Stimulated activated CD8-positive, alpha-beta memory T cell treated with anti-CD3 and anti-CD28 coated beads, Interleukin-4, amount 100 ng/mL, for 24 hours (primary cell): ENCODE results near the gene BPIFA3.
"Not testable (repeated sequence)": the region's sequence is repeated elsewhere in the genome, so short reads cannot be mapped to it uniquely, and the experiment has no call there.

Source experiments
- DNase-seq: peaks from one replicate; pipeline ENCODE4 v3.0.0-alpha.2; 2020; ENCODE audit warnings: low read depth

BPIFA3 gene

GRCh38 chr20:33217052-33217451, at the start of gene BPIFA3:
Gene BPIFA3 (plus strand): TSS chr20:33217352. CDS start chr20:33217537, 185 bp downstream.
- no peak for DNase-seq

GRCh38 chr20:33167859-33168258, 49.3 kb upstream of the BPIFA3 start, which contains the start of gene BPIFA2:
Gene BPIFA2 (plus strand): TSS chr20:33168159. CDS start chr20:33169146, 987 bp downstream.
- no peak for DNase-seq

GRCh38 chr20:33169176-33169794, 47.9 kb upstream of the BPIFA3 start:
- peak; percentile 5 for DNase-seq

- no peak for DNase-seq
Measured at GRCh38 chr20:33172781-33173180, 44.4 kb upstream of the BPIFA3 start.

- no peak for DNase-seq
Measured at GRCh38 chr20:33175123-33175522, 42.0 kb upstream of the BPIFA3 start.

GRCh38 chr20:33176101-33176500, 41.1 kb upstream of the BPIFA3 start:
- DNase-seq: no peak

GRCh38 chr20:33177866-33178265, 39.3 kb upstream of the BPIFA3 start:
- no peak for DNase-seq

GRCh38 chr20:33178726-33179125, 38.4 kb upstream of the BPIFA3 start:
- DNase-seq: no peak

- DNase-seq: no peak
Measured at GRCh38 chr20:33180169-33180568, 37.0 kb upstream of the BPIFA3 start.

- no peak for DNase-seq
Measured at GRCh38 chr20:33181482-33182093, 35.6 kb upstream of the BPIFA3 start.

- DNase-seq: no peak
Measured at GRCh38 chr20:33183312-33183711, 33.8 kb upstream of the BPIFA3 start.

GRCh38 chr20:33185031-33185590, 32.0 kb upstream of the BPIFA3 start:
- DNase-seq: not testable (repeated sequence)

GRCh38 chr20:33187491-33187890, 29.7 kb upstream of the BPIFA3 start:
- DNase-seq: no peak

GRCh38 chr20:33188421-33188820, 28.7 kb upstream of the BPIFA3 start:
- no peak for DNase-seq

- no peak for DNase-seq
Measured at GRCh38 chr20:33191484-33191883, 25.7 kb upstream of the BPIFA3 start.

GRCh38 chr20:33191955-33192354, 25.2 kb upstream of the BPIFA3 start:
- DNase-seq: no peak

- DNase-seq: no peak
Measured at GRCh38 chr20:33192912-33193501, 24.1 kb upstream of the BPIFA3 start.

- DNase-seq: no peak
Measured at GRCh38 chr20:33199026-33199425, 18.1 kb upstream of the BPIFA3 start.

GRCh38 chr20:33202451-33202850, 14.7 kb upstream of the BPIFA3 start:
- DNase-seq: no peak

- DNase-seq: no peak
Measured at GRCh38 chr20:33203444-33203843, 13.7 kb upstream of the BPIFA3 start.

- no peak for DNase-seq
Measured at GRCh38 chr20:33209789-33210188, 7.4 kb upstream of the BPIFA3 start.

GRCh38 chr20:33210371-33210770, 6.8 kb upstream of the BPIFA3 start:
- no peak for DNase-seq

- no peak for DNase-seq
Measured at GRCh38 chr20:33211817-33212424, 5.2 kb upstream of the BPIFA3 start.
